HepG2 (cell line): Measurements from ENCODE around the gene NPIPB6.

Experiments used
- ATF3 ChIP-seq: sonication (generic); formaldehyde crosslinking; IDR thresholded peaks from 2 replicates; pipeline ENCODE4 v1.4.0; 2020; ENCODE audit warnings: missing genetic modification reagents
- CTCF ChIP-seq: sonication (generic); formaldehyde crosslinking; IDR thresholded peaks from 2 replicates; pipeline ENCODE4 v1.5.0; 2020; ENCODE audit warnings: mild to moderate bottlenecking, missing genetic modification reagents, moderate library complexity
- ZBTB40 ChIP-seq, 2 experiments: fragments of 450-650 bp in 1 of 2; sonication (generic) in 1 of 2; formaldehyde crosslinking in 1 of 2; IDR thresholded peaks; 2 replicates each; pipeline versions ENCODE4 v1.6.1 to v1.8.0; 2016 to 2022; ENCODE audit warnings: antibody characterized with exemption in 1 of 2, mild to moderate bottlenecking in 1 of 2, missing genetic modification reagents in 1 of 2
- ZNF251 ChIP-seq: sonication (generic); formaldehyde crosslinking; IDR thresholded peaks from 2 replicates; pipeline ENCODE4 v1.9.0; 2021; ENCODE audit warnings: mild to moderate bottlenecking, missing genetic modification reagents
- ZNF766 ChIP-seq: sonication (generic); formaldehyde crosslinking; IDR thresholded peaks from 2 replicates; pipeline ENCODE4 v1.5.0; 2020; ENCODE audit warnings: missing genetic modification reagents, borderline replicate concordance

- TF ChIP-seq CTCF (CRISPR knock-in tag) = no peak
- no peak for TF ChIP-seq ATF3
- no peak for TF ChIP-seq ZNF766
- no peak for TF ChIP-seq ZBTB40 (IDR thresholded peaks at IDR 0.05)
- no peak for TF ChIP-seq ZBTB40 (CRISPR knock-in tag; IDR thresholded peaks at IDR 0.05)
- no peak for TF ChIP-seq ZNF251 (CRISPR knock-in tag)
These were observed 45.1 kb downstream of the NPIPB6 start for GRCh38 chr16:28318042-28318744.
